Stimulated activated effector memory CD8-positive, alpha-beta T cell treated with anti-CD3 and anti-CD28 coated beads, Interleukin-12 subunit alpha, Interleukin-12 subunit beta, amount 100 ng/mL, for 72 hours (primary cell): ENCODE results near the gene DENND6A.

Experiments
- ATAC-seq: fragments of 150-1000 bp; cut with Tn5 transposase; 2 replicates; pipeline ENCODE4 v1.10.0; 2021
- DNase-seq, 2 donors: peaks; one replicate each; pipeline ENCODE4 v3.0.0; 2021 to 2022; ENCODE audit warnings: low spot score in 2 of 2
- H3K27ac Mint-ChIP-seq: one replicate; pipeline ENCODE4 v1.8.0; 2022; ENCODE audit warnings: mild to moderate bottlenecking, mixed read lengths
- H3K36me3 Mint-ChIP-seq: one replicate; pipeline ENCODE4 v1.8.0; 2022; ENCODE audit warnings: mild to moderate bottlenecking, mixed read lengths
- H3K4me1 Mint-ChIP-seq: one replicate; pipeline ENCODE4 v1.8.0; 2022; ENCODE audit warnings: mixed read lengths
- H3K4me3 Mint-ChIP-seq: one replicate; pipeline ENCODE4 v1.8.0; 2022; ENCODE audit warnings: mild to moderate bottlenecking, mixed read lengths
- H3K9me3 Mint-ChIP-seq: one replicate; pipeline ENCODE4 v1.8.0; 2022; ENCODE audit warnings: mixed read lengths

Gene DENND6A, protein sequence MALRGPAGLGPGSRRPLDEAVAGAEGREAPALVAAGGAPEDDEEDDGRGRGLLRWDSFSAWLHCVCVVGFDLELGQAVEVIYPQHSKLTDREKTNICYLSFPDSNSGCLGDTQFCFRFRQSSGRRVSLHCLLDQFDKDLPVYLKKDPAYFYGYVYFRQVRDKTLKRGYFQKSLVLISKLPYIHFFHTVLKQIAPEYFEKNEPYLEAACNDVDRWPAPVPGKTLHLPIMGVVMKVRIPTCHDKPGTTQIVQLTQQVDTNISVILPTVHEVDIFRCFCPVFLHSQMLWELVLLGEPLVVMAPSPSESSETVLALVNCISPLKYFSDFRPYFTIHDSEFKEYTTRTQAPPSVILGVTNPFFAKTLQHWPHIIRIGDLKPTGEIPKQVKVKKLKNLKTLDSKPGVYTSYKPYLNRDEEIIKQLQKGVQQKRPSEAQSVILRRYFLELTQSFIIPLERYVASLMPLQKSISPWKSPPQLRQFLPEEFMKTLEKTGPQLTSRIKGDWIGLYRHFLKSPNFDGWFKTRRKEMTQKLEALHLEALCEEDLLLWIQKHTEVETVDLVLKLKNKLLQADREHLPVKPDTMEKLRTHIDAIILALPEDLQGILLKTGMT

DNA sequence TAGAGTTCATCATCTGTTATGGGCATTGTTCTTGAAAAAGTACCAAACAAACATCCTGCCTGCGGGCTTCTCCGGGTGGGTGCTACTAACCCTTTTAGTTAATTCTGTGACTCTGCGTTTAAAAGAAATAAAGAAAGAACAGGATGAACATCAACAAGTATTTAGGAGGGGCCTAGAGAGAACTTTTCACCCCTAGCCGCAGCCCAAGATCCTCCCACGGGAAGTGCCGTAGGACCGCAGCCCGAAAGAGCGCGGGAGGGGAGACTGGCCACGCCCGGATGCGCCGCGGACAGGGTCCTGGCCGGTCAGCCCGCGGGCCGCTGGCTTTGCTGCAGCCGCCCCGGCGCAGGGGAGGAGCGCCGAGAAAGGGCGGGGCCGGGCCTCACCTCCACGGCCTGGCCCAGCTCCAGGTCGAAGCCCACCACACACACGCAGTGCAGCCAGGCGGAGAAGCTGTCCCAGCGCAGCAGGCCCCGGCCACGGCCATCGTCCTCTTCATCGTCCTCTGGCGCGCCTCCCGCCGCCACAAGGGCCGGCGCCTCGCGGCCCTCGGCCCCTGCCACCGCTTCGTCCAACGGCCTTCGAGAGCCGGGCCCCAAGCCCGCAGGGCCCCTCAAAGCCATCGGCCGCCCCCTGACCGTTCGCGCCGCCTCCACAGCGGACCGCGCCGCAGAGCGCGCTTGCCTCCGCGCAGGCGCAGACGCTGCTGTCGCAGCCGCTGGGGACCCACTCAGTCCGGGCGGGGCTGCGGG lies at the start of gene DENND6A:
Gene DENND6A (minus strand): TSS at position 682 of the 752 bp plus-strand sequence. CDS start 59 bp downstream, at position 623.
- Mint-ChIP-seq H3K9me3 (no peaks in the 10 kb centered on the region), H3K4me3 (peak within 1 kb of the TSS; percentile 84), H3K4me1 (peaks cover 32% of the 10 kb centered on the region), H3K36me3 (peaks cover 36% of the 10 kb centered on the region), H3K27ac (peak within 1 kb of the TSS; percentile 93)
- ATAC-seq = peak; percentile 90
- peak; percentile 95 to 97 for DNase-seq

DNA sequence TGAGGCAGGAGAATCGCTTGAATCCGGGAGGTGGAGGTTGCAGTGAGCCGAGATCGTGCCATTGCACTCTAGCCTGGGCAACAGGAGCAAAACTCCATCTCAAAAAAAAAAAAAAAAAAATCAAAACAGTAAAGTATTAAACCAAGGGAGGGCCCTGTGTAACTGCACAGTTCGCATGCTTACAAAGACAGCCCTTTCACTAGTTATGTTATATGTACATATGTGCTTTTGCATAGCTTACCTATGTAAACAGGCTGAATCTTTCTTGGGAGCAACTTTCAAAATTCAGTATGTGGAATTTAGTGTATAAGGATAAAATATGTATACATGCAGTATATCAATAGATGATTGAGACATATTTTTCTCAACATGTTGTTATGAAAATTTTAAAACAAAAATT lies 47.1 kb upstream of the DENND6A start:
- H3K9me3 Mint-ChIP-seq = no peaks in the 10 kb centered on the region
- H3K4me1 Mint-ChIP-seq = no peaks in the 10 kb centered on the region
- no peak overlapping the region for H3K4me3 Mint-ChIP-seq
- ATAC-seq (no peak), DNase-seq (no peak)
- no peak overlapping the region for H3K27ac Mint-ChIP-seq
- H3K36me3 Mint-ChIP-seq = no peaks in the 10 kb centered on the region

DNA sequence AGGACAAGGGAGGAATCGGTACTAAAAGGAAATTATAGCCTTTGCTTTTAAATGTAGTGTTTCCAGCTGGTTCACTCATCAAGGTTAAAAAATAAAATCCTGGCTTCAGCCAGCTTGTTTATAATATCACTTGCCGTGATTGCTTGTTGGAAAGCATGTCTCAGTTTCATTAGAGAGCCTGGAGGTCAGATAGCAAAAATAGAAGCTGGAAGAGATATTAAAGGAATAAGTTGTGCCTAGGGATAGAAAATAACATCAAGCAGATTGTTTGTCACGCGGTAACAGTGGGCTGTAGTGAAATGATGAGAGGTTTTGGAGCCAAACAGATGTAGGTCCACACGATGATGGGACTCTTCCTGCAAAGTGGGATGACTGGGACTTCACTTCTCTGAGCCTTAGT lies 45.5 kb upstream of the DENND6A start:
- no peak overlapping the region for H3K27ac Mint-ChIP-seq
- H3K4me3 Mint-ChIP-seq = no peak overlapping the region
- H3K9me3 Mint-ChIP-seq = no peaks in the 10 kb centered on the region
- H3K4me1 Mint-ChIP-seq = no peaks in the 10 kb centered on the region
- no peak for ATAC-seq
- H3K36me3 Mint-ChIP-seq = no peaks in the 10 kb centered on the region
- no peak for DNase-seq

DNA sequence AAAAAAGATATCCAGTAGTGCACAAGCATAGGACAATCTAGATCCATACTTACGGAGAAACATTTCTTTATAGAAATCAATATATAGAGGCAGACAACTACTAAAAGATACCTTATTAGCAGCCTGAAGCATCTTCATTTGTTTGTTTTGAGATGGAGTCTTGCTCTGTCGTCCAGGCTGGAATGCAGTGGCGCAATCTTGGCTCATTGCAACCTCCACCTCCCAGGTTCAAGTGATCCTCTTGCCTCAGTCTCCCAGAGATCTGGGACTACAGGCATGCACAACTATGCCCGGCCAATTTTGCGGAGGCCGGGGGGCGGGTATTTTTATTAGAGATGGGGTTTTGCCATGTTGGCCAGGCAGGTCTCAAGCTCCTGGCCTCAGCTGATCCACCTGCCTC lies 45.0 kb upstream of the DENND6A start:
- Mint-ChIP-seq H3K27ac (no peak overlapping the region), H3K36me3 (no peaks in the 10 kb centered on the region), H3K4me1 (no peaks in the 10 kb centered on the region), H3K4me3 (no peak overlapping the region), H3K9me3 (no peaks in the 10 kb centered on the region)
- DNase-seq = no peak
- ATAC-seq = no peak

DNA sequence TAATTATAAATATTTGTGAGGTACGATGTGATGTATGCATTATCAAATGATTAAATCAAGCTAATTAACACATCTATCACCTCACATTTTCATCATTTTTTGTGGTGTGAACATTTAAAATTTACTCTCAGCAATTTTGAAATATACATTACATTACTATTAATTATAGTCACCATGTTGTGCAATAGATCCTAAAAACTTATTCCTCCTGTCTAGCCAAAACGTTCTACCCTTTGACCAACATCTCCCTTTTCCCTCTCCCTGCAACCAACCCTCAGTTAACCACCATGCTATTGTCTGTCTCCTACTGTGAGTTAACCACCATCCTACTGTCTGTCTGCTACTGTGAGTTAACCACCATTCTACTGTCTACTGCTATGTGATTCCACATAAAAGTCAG lies 42.5 kb upstream of the DENND6A start:
- ATAC-seq = no peak
- no peak overlapping the region for H3K4me3 Mint-ChIP-seq

DNA sequence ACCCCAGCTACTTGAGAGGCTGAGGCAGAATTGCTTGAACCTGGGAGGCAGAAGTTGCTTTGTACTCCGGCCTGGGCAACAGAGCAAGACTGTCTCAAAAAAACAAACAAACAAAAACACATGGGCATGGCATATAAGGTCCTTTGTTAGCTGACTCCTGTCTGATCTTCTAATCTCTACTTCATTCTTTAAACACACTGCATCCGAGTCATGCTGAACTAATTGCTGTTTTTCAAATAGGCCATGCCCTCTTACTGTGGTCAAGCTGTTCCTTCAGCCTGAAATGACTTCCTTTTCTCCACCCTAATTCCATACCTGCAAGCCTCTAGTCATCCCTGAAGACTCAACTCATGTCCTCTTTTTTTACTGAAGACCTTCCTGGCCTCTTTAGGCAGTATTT lies 40.9 kb upstream of the DENND6A start:
- Mint-ChIP-seq H3K4me1 (no peaks in the 10 kb centered on the region), H3K27ac (no peak overlapping the region), H3K9me3 (no peaks in the 10 kb centered on the region), H3K36me3 (no peaks in the 10 kb centered on the region), H3K4me3 (no peak overlapping the region)
- no peak for ATAC-seq
- no peak for DNase-seq

More for the DNA sequence above, 42.5 kb upstream of the DENND6A start:
- Mint-ChIP-seq H3K27ac (no peak overlapping the region), H3K9me3 (no peaks in the 10 kb centered on the region), H3K4me1 (no peaks in the 10 kb centered on the region), H3K36me3 (no peaks in the 10 kb centered on the region)
- DNase-seq = no peak

DNA sequence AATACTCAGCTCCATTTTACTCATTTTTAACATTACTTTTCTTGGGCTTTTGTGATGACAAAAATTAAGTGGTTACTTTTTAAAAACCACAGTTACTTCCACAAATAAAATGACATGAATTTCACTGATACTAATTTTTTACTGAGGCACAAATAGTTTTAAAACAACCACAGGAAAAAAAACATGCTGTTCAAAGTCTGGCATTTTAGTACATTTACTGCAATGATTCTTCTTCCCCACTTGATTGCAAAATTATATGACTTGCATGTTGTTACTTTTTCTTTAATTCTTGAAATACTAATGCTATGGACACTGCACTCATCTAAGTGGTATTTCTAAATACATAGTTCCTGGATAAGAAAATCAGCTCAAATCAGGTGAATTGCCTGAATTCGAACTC lies 38.4 kb upstream of the DENND6A start:
- Mint-ChIP-seq H3K4me1 (no peaks in the 10 kb centered on the region), H3K9me3 (no peaks in the 10 kb centered on the region), H3K36me3 (no peaks in the 10 kb centered on the region), H3K27ac (no peak overlapping the region), H3K4me3 (no peak overlapping the region)
- DNase-seq (no peak), ATAC-seq (no peak)

DNA sequence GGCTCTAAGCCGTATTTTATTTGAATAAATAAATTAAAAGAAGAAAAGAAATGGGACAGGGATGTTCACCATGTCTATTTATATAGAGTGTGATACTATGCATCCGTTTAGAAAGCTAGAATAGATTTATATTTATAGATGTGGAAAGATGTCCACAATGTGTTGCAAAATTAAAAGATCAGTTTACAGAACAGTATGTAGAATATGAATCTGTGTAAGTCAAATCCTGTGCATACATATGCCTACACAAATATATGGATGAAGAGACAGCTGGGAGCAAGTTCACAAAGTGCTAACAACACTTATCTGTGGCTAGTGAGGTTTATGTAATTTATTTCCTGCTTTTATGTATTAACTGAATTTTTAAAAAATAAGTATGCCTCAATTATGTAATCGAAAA lies 37.8 kb upstream of the DENND6A start:
- no peak overlapping the region for H3K27ac Mint-ChIP-seq
- H3K9me3 Mint-ChIP-seq = no peaks in the 10 kb centered on the region

DNA sequence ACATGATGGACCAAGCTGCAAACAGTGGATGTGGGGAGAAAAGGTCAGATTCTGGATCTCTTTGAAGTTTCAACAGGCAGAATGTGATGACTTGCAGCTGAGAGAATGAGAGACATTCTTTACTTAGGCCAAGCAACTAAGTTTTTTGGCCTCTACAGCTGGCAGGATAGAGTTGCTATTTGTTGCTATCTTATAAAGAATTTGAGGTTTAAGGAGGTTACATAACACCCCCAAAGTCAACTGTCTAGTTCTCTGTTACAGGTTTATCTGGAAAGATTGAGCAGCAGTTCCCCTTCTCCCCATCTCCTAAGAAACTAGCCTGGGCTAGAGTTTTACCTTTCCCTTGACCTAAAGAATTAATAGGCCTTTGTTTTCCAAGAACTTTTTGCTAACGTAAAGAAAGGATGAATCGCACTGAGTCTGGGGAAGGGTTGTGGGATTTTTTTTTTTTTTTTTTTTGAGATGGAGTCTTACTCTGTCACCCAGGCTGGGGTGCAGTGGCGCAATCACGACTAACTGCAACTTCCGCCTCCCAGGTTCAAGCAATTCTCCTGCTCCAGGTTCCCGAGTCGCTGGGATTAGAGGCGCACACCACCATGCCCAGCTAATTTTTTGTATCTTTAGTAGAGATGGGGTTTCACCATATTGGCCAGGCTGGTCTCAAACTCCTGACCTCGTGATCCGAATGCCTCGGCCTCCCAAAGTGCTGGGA lies 36.6 kb upstream of the DENND6A start:
- H3K4me1 Mint-ChIP-seq = no peaks in the 10 kb centered on the region
- no peak for ATAC-seq

More for the DNA sequence above, 37.8 kb upstream of the DENND6A start:
- DNase-seq = no peak
- no peak overlapping the region for H3K4me3 Mint-ChIP-seq
- no peaks in the 10 kb centered on the region for H3K4me1 Mint-ChIP-seq
- H3K36me3 Mint-ChIP-seq = no peaks in the 10 kb centered on the region
- ATAC-seq = no peak

DNA sequence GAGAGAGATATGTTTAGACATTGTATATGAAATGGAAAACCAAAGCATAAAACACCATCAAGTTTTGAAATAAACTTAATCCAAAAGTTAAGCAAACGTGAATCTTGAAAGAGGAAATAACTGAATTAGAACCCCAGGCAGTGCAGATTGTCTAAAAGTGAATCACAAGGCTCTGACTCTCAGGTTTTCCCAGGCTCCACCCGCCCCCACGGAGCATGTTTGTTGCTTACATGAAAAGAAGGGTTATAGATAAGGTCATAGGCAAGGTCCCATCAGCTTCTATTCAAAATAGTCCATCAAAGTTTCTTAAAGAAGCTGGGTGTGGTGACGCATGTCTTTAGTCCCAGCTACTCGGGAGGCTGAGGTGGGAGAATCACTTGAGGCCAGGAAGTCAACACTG lies 34.2 kb upstream of the DENND6A start:
- DNase-seq (no peak), ATAC-seq (no peak)
- Mint-ChIP-seq H3K9me3 (no peaks in the 10 kb centered on the region), H3K4me1 (no peaks in the 10 kb centered on the region), H3K36me3 (no peaks in the 10 kb centered on the region), H3K4me3 (no peak overlapping the region), H3K27ac (no peak overlapping the region)

More for the DNA sequence above, 36.6 kb upstream of the DENND6A start:
- H3K4me3 Mint-ChIP-seq = no peak overlapping the region
- H3K9me3 Mint-ChIP-seq = no peaks in the 10 kb centered on the region
- no peaks in the 10 kb centered on the region for H3K36me3 Mint-ChIP-seq
- no peak overlapping the region for H3K27ac Mint-ChIP-seq
- no peak for DNase-seq

DNA sequence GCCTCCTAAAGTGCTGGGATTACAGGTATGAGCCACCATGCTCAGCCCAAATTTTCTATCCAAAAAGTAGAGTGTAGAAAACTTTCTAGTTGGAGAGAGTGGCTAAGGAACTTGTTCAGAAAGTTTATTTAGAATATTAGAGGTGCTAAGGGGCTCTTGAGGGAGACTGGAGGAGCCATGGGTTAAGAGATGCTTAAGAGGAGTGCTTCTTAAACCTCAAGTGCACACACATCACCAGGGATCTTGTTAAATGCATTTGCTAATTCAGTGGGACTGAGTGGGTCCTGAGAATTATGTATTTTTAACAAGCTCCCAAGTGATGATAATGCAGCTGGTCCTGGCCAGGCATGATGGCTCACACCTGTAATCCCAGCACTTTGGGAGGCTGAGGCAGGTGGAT lies 33.5 kb upstream of the DENND6A start:
- DNase-seq = no peak

DNA sequence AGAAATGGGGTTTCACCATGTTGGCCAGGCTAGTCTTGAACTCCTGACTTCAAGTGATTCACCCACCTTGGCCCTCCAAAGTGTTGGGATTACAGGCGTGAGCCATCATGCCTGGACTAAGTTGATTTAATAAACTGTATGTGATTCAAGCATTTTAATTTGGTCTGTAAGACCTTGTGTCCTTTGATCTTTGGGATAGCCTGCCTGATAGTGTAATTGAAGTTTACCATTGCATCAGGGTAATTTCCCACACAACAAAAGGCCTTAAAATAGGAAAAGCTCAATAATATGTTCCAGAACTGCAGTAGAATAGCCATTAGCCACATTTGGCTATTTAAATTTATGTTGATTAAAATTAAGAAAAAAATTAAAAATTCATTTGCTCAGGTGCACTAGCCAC lies 25.2 kb upstream of the DENND6A start:
- ATAC-seq (no peak), DNase-seq (no peak)
- no peak overlapping the region for H3K4me3 Mint-ChIP-seq
- no peak overlapping the region for H3K27ac Mint-ChIP-seq
- H3K36me3 Mint-ChIP-seq = no peaks in the 10 kb centered on the region
- H3K9me3 Mint-ChIP-seq = no peaks in the 10 kb centered on the region
- no peaks in the 10 kb centered on the region for H3K4me1 Mint-ChIP-seq

More for the DNA sequence above, 33.5 kb upstream of the DENND6A start:
- H3K36me3 Mint-ChIP-seq = no peaks in the 10 kb centered on the region
- H3K4me1 Mint-ChIP-seq = no peaks in the 10 kb centered on the region
- H3K9me3 Mint-ChIP-seq = no peaks in the 10 kb centered on the region
- no peak for ATAC-seq
- H3K4me3 Mint-ChIP-seq = no peak overlapping the region
- H3K27ac Mint-ChIP-seq = no peak overlapping the region

DNA sequence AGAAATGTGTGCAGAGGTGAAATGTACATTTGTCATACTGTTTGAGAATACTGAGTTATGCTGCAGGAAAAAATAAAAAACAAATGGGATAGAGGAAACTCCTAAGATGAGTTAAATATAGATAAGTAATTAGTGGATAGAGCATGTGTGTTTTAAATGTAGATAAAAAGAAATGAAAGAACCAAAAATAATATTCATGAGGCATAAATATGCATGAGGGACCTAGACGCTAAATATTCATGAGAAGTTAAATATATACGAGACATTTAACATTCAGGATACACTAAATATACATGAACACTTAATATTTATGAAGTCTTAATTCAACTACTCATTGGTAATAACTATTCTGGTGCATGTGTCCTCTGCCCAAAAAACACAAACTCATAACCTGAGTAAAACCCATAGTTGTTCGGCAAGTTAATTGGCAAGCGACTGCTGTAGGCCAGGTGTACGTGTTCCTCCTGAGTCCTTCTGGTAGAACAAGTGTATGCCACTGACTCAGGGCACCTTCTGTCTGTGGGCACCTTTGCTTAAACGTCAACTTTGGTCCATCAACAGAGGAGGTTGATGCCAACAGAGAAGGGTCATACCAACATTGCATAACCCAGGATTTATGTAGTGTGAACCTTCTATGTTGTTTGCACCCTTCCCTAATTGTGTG lies 24.5 kb upstream of the DENND6A start:
- H3K9me3 Mint-ChIP-seq = no peaks in the 10 kb centered on the region
- ATAC-seq = no peak
- DNase-seq = no peak
- no peak overlapping the region for H3K4me3 Mint-ChIP-seq
- no peaks in the 10 kb centered on the region for H3K36me3 Mint-ChIP-seq
- no peak overlapping the region for H3K27ac Mint-ChIP-seq
- no peaks in the 10 kb centered on the region for H3K4me1 Mint-ChIP-seq

DNA sequence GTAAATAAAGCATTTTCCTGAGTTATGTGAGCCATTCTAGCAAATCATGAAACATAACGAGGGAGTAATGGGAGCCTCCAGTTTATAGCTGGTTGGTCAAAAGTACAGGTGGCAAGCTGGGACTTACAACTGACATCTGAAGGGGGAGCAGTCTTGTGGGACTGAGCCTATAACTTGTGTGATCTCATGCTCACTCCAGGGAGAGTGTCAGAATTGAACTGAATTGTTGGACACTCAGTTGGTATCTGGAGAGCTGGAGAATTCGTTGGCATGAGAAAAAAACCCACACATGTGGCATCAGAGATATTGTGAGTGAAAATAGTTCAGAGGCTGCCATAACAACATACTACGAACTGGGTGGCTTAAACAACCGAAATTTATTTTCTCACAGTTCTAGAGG lies 22.8 kb upstream of the DENND6A start:
- no peak for DNase-seq
- no peak for ATAC-seq
- H3K9me3 Mint-ChIP-seq = no peaks in the 10 kb centered on the region
- H3K36me3 Mint-ChIP-seq = no peaks in the 10 kb centered on the region
- no peaks in the 10 kb centered on the region for H3K4me1 Mint-ChIP-seq
- H3K27ac Mint-ChIP-seq = no peak overlapping the region
- H3K4me3 Mint-ChIP-seq = no peak overlapping the region

DNA sequence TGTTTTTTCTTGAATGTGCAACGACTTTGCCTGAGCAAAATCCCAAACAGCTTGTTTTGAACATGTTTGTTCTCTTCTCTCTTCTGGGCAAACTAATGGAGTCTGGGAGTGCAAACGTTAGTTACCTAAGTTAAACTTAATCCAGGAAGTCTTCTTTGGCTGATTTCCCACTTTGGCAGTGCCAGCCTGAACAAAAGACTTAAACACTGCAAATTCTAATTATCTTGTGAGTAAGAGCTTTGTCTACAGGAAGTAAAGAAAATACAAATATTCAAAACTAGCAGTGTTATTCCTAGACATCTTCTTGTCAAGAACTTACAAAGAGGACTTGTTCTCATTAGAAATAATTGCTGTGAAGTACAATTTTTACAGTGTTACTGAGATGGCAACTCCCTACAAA lies 16.7 kb upstream of the DENND6A start:
- H3K4me3 Mint-ChIP-seq = no peak overlapping the region
- H3K27ac Mint-ChIP-seq = no peak overlapping the region
- ATAC-seq (no peak), DNase-seq (no peak)
- H3K9me3 Mint-ChIP-seq = no peaks in the 10 kb centered on the region
- no peaks in the 10 kb centered on the region for H3K36me3 Mint-ChIP-seq
- H3K4me1 Mint-ChIP-seq = peaks cover 6% of the 10 kb centered on the region
